ENCODE data around the gene GHR.

DNA sequence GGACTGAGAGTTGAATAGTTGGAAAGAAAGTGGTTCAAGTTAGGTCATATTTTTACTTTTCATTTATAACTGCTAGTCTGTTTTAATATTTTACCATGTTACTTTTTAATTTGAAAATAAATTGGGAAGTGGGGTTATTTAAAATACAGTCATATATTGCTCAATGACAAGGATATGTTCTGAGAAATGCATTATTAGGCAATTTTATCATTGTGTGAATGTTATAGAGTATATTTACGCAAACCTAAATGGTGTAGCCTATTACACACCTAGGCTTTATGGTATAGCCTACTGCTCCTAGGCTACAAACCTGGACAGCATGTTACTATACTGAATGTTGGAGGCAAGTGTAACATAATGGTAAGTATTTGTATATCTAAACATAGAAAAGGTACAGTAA is 338.6 kb downstream of the GHR start:
- TF ChIP-seq, protein P1, sequence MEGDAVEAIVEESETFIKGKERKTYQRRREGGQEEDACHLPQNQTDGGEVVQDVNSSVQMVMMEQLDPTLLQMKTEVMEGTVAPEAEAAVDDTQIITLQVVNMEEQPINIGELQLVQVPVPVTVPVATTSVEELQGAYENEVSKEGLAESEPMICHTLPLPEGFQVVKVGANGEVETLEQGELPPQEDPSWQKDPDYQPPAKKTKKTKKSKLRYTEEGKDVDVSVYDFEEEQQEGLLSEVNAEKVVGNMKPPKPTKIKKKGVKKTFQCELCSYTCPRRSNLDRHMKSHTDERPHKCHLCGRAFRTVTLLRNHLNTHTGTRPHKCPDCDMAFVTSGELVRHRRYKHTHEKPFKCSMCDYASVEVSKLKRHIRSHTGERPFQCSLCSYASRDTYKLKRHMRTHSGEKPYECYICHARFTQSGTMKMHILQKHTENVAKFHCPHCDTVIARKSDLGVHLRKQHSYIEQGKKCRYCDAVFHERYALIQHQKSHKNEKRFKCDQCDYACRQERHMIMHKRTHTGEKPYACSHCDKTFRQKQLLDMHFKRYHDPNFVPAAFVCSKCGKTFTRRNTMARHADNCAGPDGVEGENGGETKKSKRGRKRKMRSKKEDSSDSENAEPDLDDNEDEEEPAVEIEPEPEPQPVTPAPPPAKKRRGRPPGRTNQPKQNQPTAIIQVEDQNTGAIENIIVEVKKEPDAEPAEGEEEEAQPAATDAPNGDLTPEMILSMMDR (IDR thresholded peaks at IDR 0.05) = no peak
- TF ChIP-seq POLR2AphosphoS5 (IDR thresholded peaks at IDR 0.05; ENCODE audit: low read depth, low read length) (no peak), REST (IDR thresholded peaks at IDR 0.05; ENCODE audit: insufficient read depth in 1 of 2, low read depth in 2 of 2, low read length in 1 of 2) (no peak), SIN3A (IDR thresholded peaks at IDR 0.05; ENCODE audit: borderline replicate concordance, insufficient read depth, low read depth, low read length) (no peak)

All from Panc1 (cell line).